Activated T-helper 17 cell treated with anti-CD3 and anti-CD28 coated beads, Interleukin-2, amount 50 U/mL, for 72 hours (primary cell): ENCODE results near the gene CD28. TPM values are rescaled to one million over a fixed set of nuclear protein-coding genes. Genes with fewer than 3 reads are reported as not detected.

Experiments
- ATAC-seq: fragments of 150-1000 bp; cut with Tn5 transposase; replicated peaks from 2 replicates; pipeline ENCODE4 v1.10.0; 2021; ENCODE audit warnings: mild to moderate bottlenecking, moderate library complexity
- H3K27ac Mint-ChIP-seq: one replicate; pipeline ENCODE4 v1.8.0; 2022; ENCODE audit warnings: mixed read lengths
- H3K27me3 Mint-ChIP-seq: one replicate; pipeline ENCODE4 v1.8.0; 2022; ENCODE audit warnings: mixed read lengths
- H3K36me3 Mint-ChIP-seq: one replicate; pipeline ENCODE4 v1.8.0; 2022; ENCODE audit warnings: low read depth, mild to moderate bottlenecking, mixed read lengths
- H3K4me1 Mint-ChIP-seq: one replicate; pipeline ENCODE4 v1.8.0; 2022; ENCODE audit warnings: mixed read lengths
- H3K4me3 Mint-ChIP-seq: one replicate; pipeline ENCODE4 v1.8.0; 2022; ENCODE audit warnings: mild to moderate bottlenecking, mixed read lengths
- H3K9me3 Mint-ChIP-seq: one replicate; pipeline ENCODE4 v1.8.0; 2022; ENCODE audit warnings: mixed read lengths
- total RNA-seq, 2 donors: library from RNA; stranded (reverse); gene quantifications; one replicate each; pipeline ENCODE4 v1.2.3, GENCODE V29; 2022

Gene CD28
- total RNA-seq, 2 donors from 2014 or later = 242 to 382 TPM

GRCh38 chr2:203715744-203716143 lies 9.3 kb downstream of the CD28 start:
- peaks cover 77% of the 10 kb centered on the region for H3K4me1 Mint-ChIP-seq
- peak overlapping the region; percentile 100 for H3K27ac Mint-ChIP-seq
- ATAC-seq = peak; percentile 13
- H3K4me3 Mint-ChIP-seq = peak overlapping the region; percentile 97
- H3K36me3 Mint-ChIP-seq = peaks cover 100% of the 10 kb centered on the region
- no peaks in the 10 kb centered on the region for H3K27me3 Mint-ChIP-seq
- peaks cover 5% of the 10 kb centered on the region for H3K9me3 Mint-ChIP-seq

- peaks cover 5% of the 10 kb centered on the region for H3K9me3 Mint-ChIP-seq
- peak overlapping the region; percentile 97 for H3K4me3 Mint-ChIP-seq
- H3K27ac Mint-ChIP-seq = peak overlapping the region; percentile 97
- peaks cover 83% of the 10 kb centered on the region for H3K4me1 Mint-ChIP-seq
- peak; percentile 71 for ATAC-seq
- H3K27me3 Mint-ChIP-seq = no peaks in the 10 kb centered on the region
- H3K36me3 Mint-ChIP-seq = peaks cover 100% of the 10 kb centered on the region
Observed at GRCh38 chr2:203718087-203718486, 11.6 kb downstream of the CD28 start.

- Mint-ChIP-seq H3K27ac (peak overlapping the region; percentile 97), H3K4me1 (peaks cover 78% of the 10 kb centered on the region), H3K27me3 (no peaks in the 10 kb centered on the region), H3K4me3 (peak overlapping the region; percentile 97), H3K36me3 (peaks cover 100% of the 10 kb centered on the region), H3K9me3 (peaks cover 5% of the 10 kb centered on the region)
- peak; percentile 28 for ATAC-seq
Observed at GRCh38 chr2:203719456-203720410, 13.3 kb downstream of the CD28 start.

GRCh38 chr2:203720915-203721672 lies 14.7 kb downstream of the CD28 start:
- Mint-ChIP-seq H3K4me1 (peaks cover 65% of the 10 kb centered on the region), H3K9me3 (peaks cover 5% of the 10 kb centered on the region), H3K36me3 (peaks cover 100% of the 10 kb centered on the region), H3K4me3 (peak overlapping the region; percentile 97), H3K27ac (peak overlapping the region; percentile 97), H3K27me3 (no peaks in the 10 kb centered on the region)
- no peak for ATAC-seq

GRCh38 chr2:203721781-203722300 lies 15.4 kb downstream of the CD28 start:
- no peak for ATAC-seq
- Mint-ChIP-seq H3K4me3 (peak overlapping the region; percentile 97), H3K9me3 (peaks cover 5% of the 10 kb centered on the region), H3K36me3 (peaks cover 100% of the 10 kb centered on the region), H3K27ac (peak overlapping the region; percentile 97), H3K27me3 (no peaks in the 10 kb centered on the region), H3K4me1 (peaks cover 64% of the 10 kb centered on the region)

- Mint-ChIP-seq H3K4me3 (peak overlapping the region; percentile 97), H3K27ac (peak overlapping the region; percentile 97), H3K4me1 (peaks cover 61% of the 10 kb centered on the region), H3K27me3 (no peaks in the 10 kb centered on the region), H3K36me3 (peaks cover 100% of the 10 kb centered on the region), H3K9me3 (peaks cover 5% of the 10 kb centered on the region)
- ATAC-seq = peak; percentile 29
Observed at GRCh38 chr2:203722411-203722810, 16.0 kb downstream of the CD28 start.

- peak overlapping the region; percentile 98 for H3K27ac Mint-ChIP-seq
- peaks cover 100% of the 10 kb centered on the region for H3K36me3 Mint-ChIP-seq
- H3K4me3 Mint-ChIP-seq = peak overlapping the region; percentile 61
- H3K27me3 Mint-ChIP-seq = no peaks in the 10 kb centered on the region
- H3K4me1 Mint-ChIP-seq = peaks cover 57% of the 10 kb centered on the region
- no peak for ATAC-seq
- H3K9me3 Mint-ChIP-seq = no peaks in the 10 kb centered on the region
Observed at GRCh38 chr2:203728321-203728720, 21.9 kb downstream of the CD28 start.

- Mint-ChIP-seq H3K27ac (peak overlapping the region; percentile 98), H3K4me3 (peak overlapping the region; percentile 70), H3K4me1 (peaks cover 67% of the 10 kb centered on the region), H3K27me3 (no peaks in the 10 kb centered on the region), H3K9me3 (no peaks in the 10 kb centered on the region), H3K36me3 (peaks cover 100% of the 10 kb centered on the region)
- peak; percentile 51 for ATAC-seq
Observed at GRCh38 chr2:203730076-203730729, 23.8 kb downstream of the CD28 start.

GRCh38 chr2:203730883-203731282 lies 24.4 kb downstream of the CD28 start:
- no peak for ATAC-seq
- no peaks in the 10 kb centered on the region for H3K27me3 Mint-ChIP-seq
- H3K36me3 Mint-ChIP-seq = peaks cover 100% of the 10 kb centered on the region
- peak overlapping the region; percentile 98 for H3K27ac Mint-ChIP-seq
- peak overlapping the region; percentile 70 for H3K4me3 Mint-ChIP-seq
- H3K9me3 Mint-ChIP-seq = peaks cover 2% of the 10 kb centered on the region
- peaks cover 72% of the 10 kb centered on the region for H3K4me1 Mint-ChIP-seq

- Mint-ChIP-seq H3K36me3 (peaks cover 100% of the 10 kb centered on the region), H3K4me1 (peaks cover 75% of the 10 kb centered on the region), H3K27me3 (no peaks in the 10 kb centered on the region), H3K9me3 (peaks cover 5% of the 10 kb centered on the region), H3K4me3 (peak overlapping the region; percentile 70), H3K27ac (peak overlapping the region; percentile 98)
- ATAC-seq = no peak
Observed at GRCh38 chr2:203732092-203732952, 25.9 kb downstream of the CD28 start.

- ATAC-seq = no peak
- Mint-ChIP-seq H3K9me3 (peaks cover 5% of the 10 kb centered on the region), H3K27me3 (no peaks in the 10 kb centered on the region), H3K36me3 (peaks cover 100% of the 10 kb centered on the region), H3K4me3 (peak overlapping the region; percentile 70), H3K27ac (peak overlapping the region; percentile 98), H3K4me1 (peaks cover 77% of the 10 kb centered on the region)
Observed at GRCh38 chr2:203732953-203733510, 26.6 kb downstream of the CD28 start.

- peaks cover 100% of the 10 kb centered on the region for H3K36me3 Mint-ChIP-seq
- H3K9me3 Mint-ChIP-seq = peaks cover 5% of the 10 kb centered on the region
- H3K4me1 Mint-ChIP-seq = peaks cover 77% of the 10 kb centered on the region
- H3K27me3 Mint-ChIP-seq = no peaks in the 10 kb centered on the region
- peak overlapping the region; percentile 98 for H3K27ac Mint-ChIP-seq
- ATAC-seq = peak; percentile 57
- peak overlapping the region; percentile 70 for H3K4me3 Mint-ChIP-seq
Observed at GRCh38 chr2:203733684-203734083, 27.2 kb downstream of the CD28 start.
